Uterus (tissue), 2 donors: ENCODE data around the gene FAM168A.

ENCODE experiments used
- POLR2A ChIP-seq, 2 donors: fragments of 450-650 bp; IDR thresholded peaks; one replicate each; pipeline ENCODE4 v1.6.1; 2016; ENCODE audit warnings: antibody characterized with exemption in 2 of 2, mild to moderate bottlenecking in 1 of 2, moderate library complexity in 1 of 2
- TF ChIP-seq, protein P1 (sequence below), 4 experiments: fragments of 200-600 bp in 2 of 4; fragments of 450-650 bp in 2 of 4; sonication (generic) in 2 of 4; IDR thresholded peaks; one replicate each; pipeline ENCODE4 v1.5.1; 2016 to 2019; ENCODE audit warnings: antibody characterized with exemption in 4 of 4, mild to moderate bottlenecking in 2 of 4, moderate library complexity in 1 of 4

DNA sequence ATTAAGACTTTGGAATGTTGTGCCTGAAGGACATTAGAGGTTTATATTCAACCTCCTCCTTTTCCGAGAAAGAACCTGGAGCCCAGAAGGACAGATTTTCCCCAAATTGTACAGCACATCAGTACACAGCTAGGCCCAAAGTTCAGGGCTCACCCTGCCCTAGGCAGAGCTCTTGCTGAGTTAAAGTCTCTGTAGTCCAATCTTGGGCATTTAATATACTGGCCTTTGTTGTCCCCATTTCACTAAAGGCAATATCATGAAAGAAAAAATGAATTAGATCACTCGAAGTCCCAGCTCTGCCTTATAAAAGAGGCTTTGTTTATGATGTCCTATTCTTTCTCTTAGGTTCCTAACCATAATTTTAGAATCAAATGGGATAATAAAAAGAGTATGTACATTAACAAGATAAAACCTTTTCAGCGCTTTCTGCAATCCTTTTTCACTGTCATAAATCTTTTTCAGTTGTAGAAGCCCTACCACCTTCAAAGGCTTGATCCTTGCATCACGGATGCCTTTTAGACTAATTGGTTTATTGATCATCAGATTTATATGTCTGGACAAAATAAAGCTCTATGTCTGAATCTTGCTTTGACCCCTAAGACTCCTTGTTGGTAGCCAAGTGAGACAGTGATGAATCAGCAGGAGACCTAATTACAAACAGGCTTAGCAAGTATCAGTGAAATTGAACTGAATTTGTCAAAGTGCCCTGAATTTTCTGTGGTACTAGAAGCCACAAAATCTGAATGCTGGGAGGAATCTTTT is 181.9 kb downstream of the FAM168A start:
- TF ChIP-seq, protein P1, sequence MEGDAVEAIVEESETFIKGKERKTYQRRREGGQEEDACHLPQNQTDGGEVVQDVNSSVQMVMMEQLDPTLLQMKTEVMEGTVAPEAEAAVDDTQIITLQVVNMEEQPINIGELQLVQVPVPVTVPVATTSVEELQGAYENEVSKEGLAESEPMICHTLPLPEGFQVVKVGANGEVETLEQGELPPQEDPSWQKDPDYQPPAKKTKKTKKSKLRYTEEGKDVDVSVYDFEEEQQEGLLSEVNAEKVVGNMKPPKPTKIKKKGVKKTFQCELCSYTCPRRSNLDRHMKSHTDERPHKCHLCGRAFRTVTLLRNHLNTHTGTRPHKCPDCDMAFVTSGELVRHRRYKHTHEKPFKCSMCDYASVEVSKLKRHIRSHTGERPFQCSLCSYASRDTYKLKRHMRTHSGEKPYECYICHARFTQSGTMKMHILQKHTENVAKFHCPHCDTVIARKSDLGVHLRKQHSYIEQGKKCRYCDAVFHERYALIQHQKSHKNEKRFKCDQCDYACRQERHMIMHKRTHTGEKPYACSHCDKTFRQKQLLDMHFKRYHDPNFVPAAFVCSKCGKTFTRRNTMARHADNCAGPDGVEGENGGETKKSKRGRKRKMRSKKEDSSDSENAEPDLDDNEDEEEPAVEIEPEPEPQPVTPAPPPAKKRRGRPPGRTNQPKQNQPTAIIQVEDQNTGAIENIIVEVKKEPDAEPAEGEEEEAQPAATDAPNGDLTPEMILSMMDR (IDR thresholded peaks at IDR 0.05): no peak
- TF ChIP-seq POLR2A (IDR thresholded peaks at IDR 0.05): no peak
